Epithelial cell of esophagus (primary cell): ENCODE results near the gene CA10.

Source experiments
- DNase-seq: peaks from one replicate; pipeline ENCODE4 v3.0.0; 2010; ENCODE audit warnings: low read depth
- H3K4me3 ChIP-seq: 2 replicates; pipeline ENCODE4 v1.5.1; 2011; ENCODE audit warnings: mild to moderate bottlenecking, low read length, control low read depth
- TF ChIP-seq, protein P1 (sequence below): IDR thresholded peaks from 2 replicates; pipeline ENCODE4 v1.5.1; 2011; ENCODE audit warnings: low read depth, mild to moderate bottlenecking, low read length, control low read depth, inconsistent platforms; ENCODE audit not compliant: insufficient read depth; ENCODE audit errors: missing control alignments

Gene CA10

GRCh38 chr17:51848451-51848850, 310.1 kb downstream of the CA10 start:
- no peak overlapping the region for H3K4me3 ChIP-seq
- TF ChIP-seq, protein P1, sequence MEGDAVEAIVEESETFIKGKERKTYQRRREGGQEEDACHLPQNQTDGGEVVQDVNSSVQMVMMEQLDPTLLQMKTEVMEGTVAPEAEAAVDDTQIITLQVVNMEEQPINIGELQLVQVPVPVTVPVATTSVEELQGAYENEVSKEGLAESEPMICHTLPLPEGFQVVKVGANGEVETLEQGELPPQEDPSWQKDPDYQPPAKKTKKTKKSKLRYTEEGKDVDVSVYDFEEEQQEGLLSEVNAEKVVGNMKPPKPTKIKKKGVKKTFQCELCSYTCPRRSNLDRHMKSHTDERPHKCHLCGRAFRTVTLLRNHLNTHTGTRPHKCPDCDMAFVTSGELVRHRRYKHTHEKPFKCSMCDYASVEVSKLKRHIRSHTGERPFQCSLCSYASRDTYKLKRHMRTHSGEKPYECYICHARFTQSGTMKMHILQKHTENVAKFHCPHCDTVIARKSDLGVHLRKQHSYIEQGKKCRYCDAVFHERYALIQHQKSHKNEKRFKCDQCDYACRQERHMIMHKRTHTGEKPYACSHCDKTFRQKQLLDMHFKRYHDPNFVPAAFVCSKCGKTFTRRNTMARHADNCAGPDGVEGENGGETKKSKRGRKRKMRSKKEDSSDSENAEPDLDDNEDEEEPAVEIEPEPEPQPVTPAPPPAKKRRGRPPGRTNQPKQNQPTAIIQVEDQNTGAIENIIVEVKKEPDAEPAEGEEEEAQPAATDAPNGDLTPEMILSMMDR = no peak
- DNase-seq = peak; percentile 46

DNA sequence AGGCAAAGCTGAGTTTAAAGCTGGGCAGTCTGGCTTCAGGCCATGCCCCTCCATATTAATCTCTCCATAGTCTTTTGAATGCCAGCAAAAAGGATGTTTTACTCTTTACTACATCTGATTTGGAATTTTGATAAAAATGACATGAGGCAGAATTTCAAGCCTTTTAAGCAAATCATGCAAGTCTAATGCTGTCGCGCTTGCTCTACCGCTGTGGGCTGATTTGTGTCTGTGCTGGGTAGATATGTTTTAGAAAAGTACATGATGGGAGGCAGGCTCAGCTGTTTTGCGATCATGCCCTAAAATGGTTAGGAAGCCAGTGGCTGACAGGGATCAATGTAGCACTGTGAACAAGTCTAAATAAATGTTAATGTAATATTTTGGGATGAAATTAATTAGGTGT, 311.9 kb downstream of the CA10 start:
- H3K4me3 ChIP-seq = no peak overlapping the region
- no peak for DNase-seq
- TF ChIP-seq, protein P1 = no peak

DNA sequence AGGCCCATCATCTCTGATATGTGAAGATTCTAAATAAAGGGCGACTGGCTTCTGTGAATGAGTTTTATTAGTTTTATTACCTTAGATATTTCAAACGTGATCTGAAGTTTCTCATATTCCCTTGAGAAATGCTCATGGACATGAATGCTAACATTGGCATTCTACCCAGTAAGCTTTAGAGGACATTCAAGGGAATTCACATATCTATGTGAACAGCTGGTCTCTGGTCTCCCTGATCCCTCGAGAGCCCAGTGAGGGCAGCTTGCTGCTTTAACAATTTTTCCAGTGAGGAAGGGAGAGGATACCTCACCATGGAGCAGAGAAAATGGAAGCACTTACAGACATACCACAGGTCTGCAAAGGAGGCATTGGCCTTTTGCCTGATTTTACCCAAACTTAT, 312.7 kb downstream of the CA10 start:
- TF ChIP-seq, protein P1 = no peak
- DNase-seq = no peak
- no peak overlapping the region for H3K4me3 ChIP-seq

- DNase-seq = no peak
- no peak overlapping the region for H3K4me3 ChIP-seq
- TF ChIP-seq, protein P1 = no peak
Observed at GRCh38 chr17:51842763-51843162, 315.8 kb downstream of the CA10 start.

GRCh38 chr17:51841669-51842068, 316.8 kb downstream of the CA10 start:
- no peak overlapping the region for H3K4me3 ChIP-seq
- TF ChIP-seq, protein P1 = no peak
- DNase-seq = no peak

GRCh38 chr17:51840688-51841087, 317.8 kb downstream of the CA10 start:
- DNase-seq = no peak
- no peak overlapping the region for H3K4me3 ChIP-seq
- TF ChIP-seq, protein P1 = no peak

DNA sequence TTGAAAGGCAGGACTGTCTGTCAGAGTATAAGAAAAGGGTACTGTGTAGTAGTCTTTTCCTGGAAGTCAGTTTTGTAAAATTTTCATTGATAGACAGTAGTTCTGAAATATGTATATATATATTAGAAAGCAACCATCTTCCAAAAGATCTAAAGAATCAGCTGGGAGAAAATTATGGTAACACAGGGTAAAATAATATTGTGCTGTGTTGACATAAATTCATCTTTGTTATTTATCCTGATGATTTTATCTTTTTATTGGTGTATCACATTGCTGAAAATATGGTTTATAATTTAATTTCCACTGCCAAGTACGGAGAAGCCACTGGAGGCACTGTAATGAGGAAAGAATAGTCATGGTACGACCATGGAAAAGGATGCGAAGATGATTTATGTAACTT, 324.9 kb downstream of the CA10 start:
- no peak for DNase-seq
- H3K4me3 ChIP-seq = no peak overlapping the region
- TF ChIP-seq, protein P1 = no peak
